ENCODE measurements around the gene KRT32. TPM values are rescaled to one million over a fixed set of nuclear protein-coding genes. Genes with fewer than 3 reads are reported as not detected.

Gene KRT32
- total RNA-seq, 4 donors from 2014 or later: 0.41 TPM; not detected in 3

- Histone ChIP-seq H3K36me3 (no peaks in the 10 kb centered on the region), H3K4me3 (no peak overlapping the region), H3K9me3 (no peaks in the 10 kb centered on the region), H3K27ac (no peak overlapping the region), H3K4me1 (peaks cover 0 to 12% of the 10 kb centered on the region in 2 donors), H3K27me3 (no peaks in the 10 kb centered on the region)
- no peak for ATAC-seq
- TF ChIP-seq POLR2A (IDR thresholded peaks at IDR 0.05): no peak
- no peak for TF ChIP-seq CTCF (IDR thresholded peaks at IDR 0.05 in 4 of 5, conservative IDR thresholded peaks at IDR 0.05 in 1 of 5)
- in situ Hi-C loops (cut with MboI; ENCODE audit: low sequenced_read_pairs in 4 of 4) (no loop called here), intact Hi-C loops (cut with DNase I; ENCODE audit: low total_unique reads) (no loop called here)
- no peak for DNase-seq
Measured at GRCh38 chr17:41417576-41418015, 49.6 kb downstream of the KRT32 start.

- TF ChIP-seq CTCF (IDR thresholded peaks at IDR 0.05 in 4 of 5, conservative IDR thresholded peaks at IDR 0.05 in 1 of 5) (no peak), POLR2A (IDR thresholded peaks at IDR 0.05) (no peak)
- Histone ChIP-seq H3K27me3 (no peaks in the 10 kb centered on the region), H3K4me3 (no peak overlapping the region), H3K27ac (no peak overlapping the region), H3K36me3 (no peaks in the 10 kb centered on the region), H3K9me3 (no peaks in the 10 kb centered on the region), H3K4me1 (peaks cover 0 to 12% of the 10 kb centered on the region in 2 donors)
- DNase-seq (no peak), ATAC-seq (no peak)
- intact Hi-C loops (cut with DNase I; ENCODE audit: low total_unique reads): no loop called here
- in situ Hi-C loops (cut with MboI; ENCODE audit: low sequenced_read_pairs in 4 of 4): no loop called here
Measured at GRCh38 chr17:41417127-41417526, 50.1 kb downstream of the KRT32 start.

GRCh38 chr17:41416479-41416878 is 50.7 kb downstream of the KRT32 start:
- ATAC-seq: peak in 1 of 2 donors; percentile 64
- TF ChIP-seq POLR2A (IDR thresholded peaks at IDR 0.05): no peak
- no peak for TF ChIP-seq CTCF (IDR thresholded peaks at IDR 0.05 in 4 of 5, conservative IDR thresholded peaks at IDR 0.05 in 1 of 5)
- H3K36me3 ChIP-seq: no peaks in the 10 kb centered on the region
- H3K27me3 ChIP-seq: no peaks in the 10 kb centered on the region
- no peaks in the 10 kb centered on the region for H3K9me3 ChIP-seq
- intact Hi-C loops (cut with DNase I; ENCODE audit: low total_unique reads): no loop called here
- H3K4me3 ChIP-seq: no peak overlapping the region
- in situ Hi-C loops (cut with MboI; ENCODE audit: low sequenced_read_pairs in 4 of 4): no loop called here
- no peak for DNase-seq
- H3K27ac ChIP-seq: peak overlapping the region in 1 of 4 donors; percentile 61
- H3K4me1 ChIP-seq: peaks cover 0 to 12% of the 10 kb centered on the region in 2 donors

- intact Hi-C loops (cut with DNase I; ENCODE audit: low total_unique reads): no loop called here
- TF ChIP-seq CTCF (IDR thresholded peaks at IDR 0.05 in 4 of 5, conservative IDR thresholded peaks at IDR 0.05 in 1 of 5) (no peak), POLR2A (IDR thresholded peaks at IDR 0.05) (no peak)
- Histone ChIP-seq H3K4me1 (peaks cover 0 to 12% of the 10 kb centered on the region in 2 donors), H3K9me3 (no peaks in the 10 kb centered on the region), H3K27me3 (no peaks in the 10 kb centered on the region), H3K36me3 (no peaks in the 10 kb centered on the region), H3K4me3 (no peak overlapping the region), H3K27ac (peak overlapping the region in 1 of 4 donors; percentile 61)
- DNase-seq (no peak), ATAC-seq (peak in 1 of 2 donors; percentile 36)
- in situ Hi-C loops (cut with MboI; ENCODE audit: low sequenced_read_pairs in 4 of 4): no loop called here
Measured at GRCh38 chr17:41415833-41416335, 51.3 kb downstream of the KRT32 start.

GRCh38 chr17:41415411-41415810 is 51.8 kb downstream of the KRT32 start:
- DNase-seq: no peak
- TF ChIP-seq POLR2A (IDR thresholded peaks at IDR 0.05): no peak
- ATAC-seq: no peak
- intact Hi-C loops (cut with DNase I; ENCODE audit: low total_unique reads) (no loop called here), in situ Hi-C loops (cut with MboI; ENCODE audit: low sequenced_read_pairs in 4 of 4) (no loop called here)
- Histone ChIP-seq H3K9me3 (no peaks in the 10 kb centered on the region), H3K4me3 (no peak overlapping the region), H3K4me1 (peaks cover 0 to 12% of the 10 kb centered on the region in 2 donors), H3K27ac (no peak overlapping the region), H3K27me3 (no peaks in the 10 kb centered on the region), H3K36me3 (no peaks in the 10 kb centered on the region)
